Activated naive CD8-positive, alpha-beta T cell (primary cell): ENCODE results near the gene RTN4.
"Not testable (repeated sequence)": the region's sequence is repeated elsewhere in the genome, so short reads cannot be mapped to it uniquely, and the experiment has no call there.

Source experiments
- H3K27ac Mint-ChIP-seq: one replicate; pipeline ENCODE4 v1.8.0; 2021; ENCODE audit warnings: mixed read lengths
- H3K27me3 Mint-ChIP-seq: one replicate; pipeline ENCODE4 v1.8.0; 2021; ENCODE audit warnings: mixed read lengths
- H3K36me3 Mint-ChIP-seq: one replicate; pipeline ENCODE4 v1.8.0; 2021; ENCODE audit warnings: mixed read lengths
- H3K4me1 Mint-ChIP-seq: one replicate; pipeline ENCODE4 v1.8.0; 2021; ENCODE audit warnings: low read depth, mixed read lengths
- H3K4me3 Mint-ChIP-seq: one replicate; pipeline ENCODE4 v1.8.0; 2021; ENCODE audit warnings: mild to moderate bottlenecking, mixed read lengths
- H3K9me3 Mint-ChIP-seq: one replicate; pipeline ENCODE4 v1.8.0; 2021; ENCODE audit warnings: low read depth, mixed read lengths

RTN4 gene

DNA sequence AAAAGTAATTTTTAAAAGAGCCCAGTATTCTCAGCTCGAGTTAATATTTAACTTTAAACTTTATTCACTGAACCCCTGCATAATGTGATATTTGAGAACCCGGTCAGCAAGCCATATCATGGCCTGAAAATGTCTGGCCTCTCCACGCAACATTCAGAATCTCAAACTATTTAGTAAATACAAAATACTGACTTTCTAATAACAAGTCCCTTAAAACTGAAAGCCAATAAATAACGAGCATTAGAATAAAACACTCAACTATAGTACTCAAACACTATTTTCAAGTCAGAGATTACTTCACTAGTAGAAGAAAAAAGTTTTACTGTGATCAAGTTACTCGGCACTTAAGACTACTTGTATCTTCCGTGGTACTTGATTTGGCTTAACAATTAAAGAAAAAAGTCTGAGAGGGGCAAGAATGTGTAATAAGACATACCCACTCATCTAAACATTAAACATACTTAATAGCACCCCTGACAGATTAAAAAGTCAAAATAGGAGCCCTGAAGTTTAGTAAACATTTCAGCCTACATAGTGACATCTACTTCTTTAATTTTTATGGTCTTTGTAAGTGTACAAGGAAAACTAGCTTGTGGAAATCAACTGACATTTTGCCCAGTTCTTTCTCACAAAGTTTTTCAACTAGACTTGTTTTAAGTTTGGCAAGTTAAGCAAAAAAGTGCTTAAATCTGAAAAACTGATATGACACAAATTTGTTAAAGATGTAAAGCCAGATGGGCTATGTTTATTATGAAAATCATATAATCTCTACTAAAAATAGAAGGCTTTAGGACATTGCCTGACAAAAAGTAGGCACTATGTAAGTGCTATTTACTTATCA is 38.2 kb downstream of the RTN4 start:
- Mint-ChIP-seq H3K27ac (peak overlapping the region; percentile 73), H3K4me3 (no peak overlapping the region), H3K4me1 (peaks cover 65% of the 10 kb centered on the region), H3K27me3 (no peaks in the 10 kb centered on the region), H3K36me3 (peaks cover 4% of the 10 kb centered on the region), H3K9me3 (peaks cover 3% of the 10 kb centered on the region)

DNA sequence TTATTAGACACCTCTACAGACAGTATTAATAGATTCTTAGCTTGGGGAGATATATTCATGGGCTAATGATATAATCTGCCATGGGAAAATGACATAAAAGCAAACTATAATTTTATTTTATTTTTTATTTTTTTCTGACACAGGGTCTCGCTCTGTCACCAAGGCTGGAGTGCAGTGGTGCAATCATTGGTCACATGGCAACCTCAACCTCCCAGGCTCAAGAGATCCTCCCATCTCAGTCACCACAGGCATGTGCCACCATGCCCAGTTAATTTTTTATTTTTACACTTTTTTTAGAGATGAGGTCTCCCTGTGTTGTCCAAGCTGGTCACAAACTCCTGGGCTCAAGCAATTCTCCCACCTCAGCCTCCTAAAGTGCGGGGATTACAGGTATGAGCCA is 39.3 kb downstream of the RTN4 start:
- Mint-ChIP-seq H3K4me1 (peaks cover 76% of the 10 kb centered on the region), H3K36me3 (peaks cover 4% of the 10 kb centered on the region), H3K27me3 (no peaks in the 10 kb centered on the region), H3K9me3 (peaks cover 3% of the 10 kb centered on the region), H3K4me3 (peak overlapping the region; percentile 96), H3K27ac (no peak overlapping the region)

- no peaks in the 10 kb centered on the region for H3K9me3 Mint-ChIP-seq
- peaks cover 81% of the 10 kb centered on the region for H3K4me1 Mint-ChIP-seq
- H3K27me3 Mint-ChIP-seq = no peaks in the 10 kb centered on the region
- peak overlapping the region; percentile 85 for H3K27ac Mint-ChIP-seq
- H3K4me3 Mint-ChIP-seq = peak overlapping the region; percentile 96
- peaks cover 2% of the 10 kb centered on the region for H3K36me3 Mint-ChIP-seq
Measured at GRCh38 chr2:55010149-55010591, 40.1 kb downstream of the RTN4 start.

DNA sequence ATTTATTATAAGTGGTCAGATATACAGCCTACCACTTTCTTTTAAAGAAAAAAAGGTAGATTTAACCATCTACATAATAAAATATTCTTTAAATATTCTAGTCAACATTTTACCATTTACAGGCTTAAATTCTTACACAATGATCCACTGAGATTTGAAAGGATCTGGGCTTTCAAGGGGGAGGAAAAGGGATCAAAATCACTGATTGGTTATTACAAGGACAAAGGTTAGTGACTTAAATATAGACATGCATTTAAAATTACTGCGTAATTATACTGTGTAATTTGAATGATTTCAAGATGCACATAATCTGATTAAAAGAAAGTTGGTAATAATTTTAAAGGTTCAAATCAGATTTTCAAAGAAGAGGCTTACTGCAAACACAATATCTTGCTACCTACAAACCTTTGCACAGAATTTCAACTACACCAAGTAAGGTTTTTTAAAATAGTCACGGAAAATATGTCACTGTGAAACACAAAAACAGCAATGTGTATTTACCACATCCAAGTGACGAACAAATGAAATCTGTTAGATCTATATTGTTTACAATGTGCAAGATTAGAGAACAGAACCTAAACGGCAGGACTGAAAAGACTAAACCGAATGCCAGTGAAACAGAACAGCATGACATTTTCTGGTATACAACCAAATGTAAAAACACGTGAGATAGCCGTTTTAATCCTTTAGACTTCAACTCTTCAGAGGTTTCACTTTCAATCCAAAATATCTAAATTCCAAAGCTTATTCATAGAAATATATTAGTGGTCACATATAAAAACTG is 40.8 kb downstream of the RTN4 start:
- peaks cover 81% of the 10 kb centered on the region for H3K4me1 Mint-ChIP-seq

GRCh38 chr2:55006306-55006705 is 43.9 kb downstream of the RTN4 start:
- H3K4me3 Mint-ChIP-seq = peak overlapping the region; percentile 1
- H3K4me1 Mint-ChIP-seq = peaks cover 80% of the 10 kb centered on the region

More for the DNA sequence above, 40.8 kb downstream of the RTN4 start:
- no peaks in the 10 kb centered on the region for H3K36me3 Mint-ChIP-seq
- H3K4me3 Mint-ChIP-seq = peak overlapping the region; percentile 96
- no peaks in the 10 kb centered on the region for H3K27me3 Mint-ChIP-seq
- peak overlapping the region; percentile 85 for H3K27ac Mint-ChIP-seq
- no peaks in the 10 kb centered on the region for H3K9me3 Mint-ChIP-seq

GRCh38 chr2:55003706-55004639 is 46.3 kb downstream of the RTN4 start:
- H3K4me1 Mint-ChIP-seq = peaks cover 79% of the 10 kb centered on the region

More at GRCh38 chr2:55006306-55006705, 43.9 kb downstream of the RTN4 start:
- Mint-ChIP-seq H3K27me3 (no peaks in the 10 kb centered on the region), H3K9me3 (no peaks in the 10 kb centered on the region), H3K27ac (peak overlapping the region; percentile 51), H3K36me3 (no peaks in the 10 kb centered on the region)

DNA sequence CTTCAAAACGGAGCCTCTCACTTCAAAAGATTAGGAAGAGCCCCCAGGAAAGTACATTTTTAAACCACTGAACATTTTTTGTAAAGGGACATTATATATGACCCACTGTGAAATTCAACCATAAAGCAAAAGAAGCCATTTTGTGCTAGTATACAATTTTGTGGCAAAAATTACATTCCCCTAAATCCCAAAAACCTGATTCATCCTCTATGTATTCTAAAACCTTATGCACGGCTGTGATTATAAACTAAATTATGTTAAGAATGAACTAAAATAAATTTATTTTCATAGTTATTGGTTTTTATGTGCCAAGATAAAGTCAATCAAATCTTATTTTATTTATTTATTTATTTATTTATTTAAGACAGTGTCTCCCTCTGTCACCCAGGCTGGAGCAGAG is 48.5 kb downstream of the RTN4 start:
- Mint-ChIP-seq H3K36me3 (peaks cover 2% of the 10 kb centered on the region), H3K27me3 (no peaks in the 10 kb centered on the region), H3K4me1 (peaks cover 78% of the 10 kb centered on the region), H3K4me3 (no peak overlapping the region), H3K9me3 (no peaks in the 10 kb centered on the region), H3K27ac (no peak overlapping the region)

More at GRCh38 chr2:55003706-55004639, 46.3 kb downstream of the RTN4 start:
- no peaks in the 10 kb centered on the region for H3K27me3 Mint-ChIP-seq
- H3K36me3 Mint-ChIP-seq = peaks cover 2% of the 10 kb centered on the region
- H3K9me3 Mint-ChIP-seq = no peaks in the 10 kb centered on the region
- H3K27ac Mint-ChIP-seq = no peak overlapping the region
- no peak overlapping the region for H3K4me3 Mint-ChIP-seq

- no peaks in the 10 kb centered on the region for H3K9me3 Mint-ChIP-seq
- H3K4me1 Mint-ChIP-seq = peaks cover 78% of the 10 kb centered on the region
- H3K36me3 Mint-ChIP-seq = peaks cover 2% of the 10 kb centered on the region
- no peaks in the 10 kb centered on the region for H3K27me3 Mint-ChIP-seq
- peak overlapping the region; percentile 23 for H3K27ac Mint-ChIP-seq
- no peak overlapping the region for H3K4me3 Mint-ChIP-seq
Measured at GRCh38 chr2:55000341-55000740, 49.9 kb downstream of the RTN4 start.

DNA sequence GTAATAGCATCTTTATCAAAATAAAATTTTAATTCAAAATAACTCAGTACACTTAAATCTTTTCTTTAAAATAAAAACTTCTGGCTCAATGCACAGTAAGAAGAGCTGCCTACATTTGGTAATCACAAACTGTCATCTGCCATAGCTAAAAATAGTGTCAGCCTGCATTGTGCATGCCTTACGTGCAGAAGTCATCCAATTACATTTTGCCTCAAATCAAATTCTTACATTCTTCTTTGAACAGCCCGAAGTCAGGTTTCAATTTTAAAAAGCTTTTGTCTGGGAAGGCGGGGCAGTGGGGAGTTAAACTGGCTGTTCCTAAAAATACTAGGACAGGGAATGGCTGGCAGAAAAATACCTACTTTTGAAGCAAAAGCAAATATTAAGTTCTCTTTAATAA is 51.1 kb downstream of the RTN4 start:
- H3K27ac Mint-ChIP-seq = no peak overlapping the region
- H3K4me3 Mint-ChIP-seq = no peak overlapping the region
- peaks cover 79% of the 10 kb centered on the region for H3K4me1 Mint-ChIP-seq
- H3K36me3 Mint-ChIP-seq = peaks cover 6% of the 10 kb centered on the region
- H3K9me3 Mint-ChIP-seq = no peaks in the 10 kb centered on the region
- no peaks in the 10 kb centered on the region for H3K27me3 Mint-ChIP-seq

DNA sequence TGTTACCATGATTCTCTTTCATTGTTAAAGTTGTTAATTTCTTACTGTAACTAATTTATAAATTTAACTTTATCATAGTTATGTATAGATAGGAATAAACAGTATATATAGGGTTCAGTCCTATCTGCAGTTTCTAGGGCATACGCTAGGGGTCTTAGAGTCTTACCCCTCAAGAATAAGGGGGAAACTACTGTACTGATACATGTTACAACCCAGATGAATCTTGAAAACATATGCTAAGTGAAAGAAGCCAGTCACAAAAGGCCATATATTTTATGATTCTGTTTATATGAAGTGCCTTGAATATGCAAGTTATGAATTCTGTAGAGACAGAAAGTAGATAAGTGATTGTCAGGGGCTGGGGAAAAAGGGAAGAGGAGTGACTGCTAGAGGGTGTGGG is 52.4 kb downstream of the RTN4 start:
- Mint-ChIP-seq H3K27me3 (no peaks in the 10 kb centered on the region), H3K4me1 (peaks cover 79% of the 10 kb centered on the region), H3K27ac (peak overlapping the region; percentile 58), H3K4me3 (no peak overlapping the region), H3K36me3 (peaks cover 6% of the 10 kb centered on the region), H3K9me3 (no peaks in the 10 kb centered on the region)

DNA sequence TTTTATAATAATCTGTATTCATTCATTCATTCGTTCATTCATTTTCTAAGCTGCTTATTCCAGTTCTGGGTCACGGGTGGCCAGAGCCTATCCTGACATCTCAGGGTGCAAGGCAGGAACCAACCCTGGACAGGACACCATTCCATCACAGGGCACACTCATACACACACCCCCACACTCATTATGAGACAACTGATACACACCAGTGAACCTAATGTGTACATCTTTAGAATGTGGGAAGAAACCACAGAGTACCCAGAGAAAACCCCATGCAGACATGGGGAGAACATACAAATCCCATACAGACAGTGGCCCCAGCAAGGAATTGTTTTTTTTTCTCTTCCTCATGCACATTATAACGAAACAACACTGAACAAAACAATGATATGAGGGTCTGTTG is 54.7 kb downstream of the RTN4 start:
- H3K4me3 Mint-ChIP-seq = no peak overlapping the region
- H3K36me3 Mint-ChIP-seq = peaks cover 6% of the 10 kb centered on the region
- H3K27me3 Mint-ChIP-seq = no peaks in the 10 kb centered on the region
- H3K9me3 Mint-ChIP-seq = no peaks in the 10 kb centered on the region
- H3K27ac Mint-ChIP-seq = peak overlapping the region; percentile 41
- H3K4me1 Mint-ChIP-seq = peaks cover 79% of the 10 kb centered on the region

DNA sequence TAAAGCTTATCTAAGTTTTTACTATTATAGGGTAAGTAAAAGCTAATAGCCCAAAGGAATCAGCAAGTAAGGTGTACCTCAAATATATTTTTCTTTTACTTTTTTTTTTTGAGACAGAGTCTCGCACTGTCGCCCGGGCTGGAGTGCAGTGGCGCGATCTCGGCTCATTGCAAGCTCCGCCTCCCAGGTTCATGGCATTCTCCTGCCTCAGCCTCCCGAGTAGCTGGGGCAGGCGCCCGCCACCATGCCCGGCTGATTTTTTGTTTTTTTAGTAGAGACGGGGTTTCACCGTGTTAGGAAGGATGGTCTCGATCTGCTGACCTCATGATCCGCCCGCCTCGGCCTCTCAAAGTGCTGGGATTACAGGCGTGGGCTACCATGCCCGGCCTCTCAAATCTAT is 59.6 kb downstream of the RTN4 start:
- H3K9me3 Mint-ChIP-seq, H3K36me3 Mint-ChIP-seq, H3K4me3 Mint-ChIP-seq, H3K27me3 Mint-ChIP-seq, H3K27ac Mint-ChIP-seq: not testable (repeated sequence)
- H3K4me1 Mint-ChIP-seq = peaks cover 67% of the 10 kb centered on the region

GRCh38 chr2:54988612-54989011 is 61.6 kb downstream of the RTN4 start:
- Mint-ChIP-seq H3K4me3 (no peak overlapping the region), H3K9me3 (no peaks in the 10 kb centered on the region), H3K36me3 (peaks cover 10% of the 10 kb centered on the region), H3K27me3 (no peaks in the 10 kb centered on the region), H3K27ac (no peak overlapping the region), H3K4me1 (peaks cover 61% of the 10 kb centered on the region)

- Mint-ChIP-seq H3K9me3 (no peaks in the 10 kb centered on the region), H3K27me3 (no peaks in the 10 kb centered on the region), H3K4me1 (peaks cover 49% of the 10 kb centered on the region), H3K27ac (no peak overlapping the region), H3K4me3 (no peak overlapping the region), H3K36me3 (peaks cover 13% of the 10 kb centered on the region)
Measured at GRCh38 chr2:54986264-54986663, 64.0 kb downstream of the RTN4 start.
